Renal cortex interstitium (tissue), 15 donors: ENCODE measurements around the gene GUCY2C. TPM values are rescaled to one million over a fixed set of nuclear protein-coding genes. Genes with fewer than 3 reads are reported as not detected.
"Not testable (repeated sequence)": the region's sequence is repeated elsewhere in the genome, so short reads cannot be mapped to it uniquely, and the experiment has no call there.

Source experiments
- DNase-seq, 11 donors: peaks; one replicate each; pipeline ENCODE4 v3.0.0-alpha.2; 2013; ENCODE audit warnings: low read depth in 9 of 11, low spot score in 4 of 11; ENCODE audit errors: extremely low read depth in 1 of 11
- long read RNA-seq, 16 experiments: transcript quantifications; one replicate each; lab custom pipeline, GENCODE V29; 2026
- polyA plus RNA-seq, 3 donors: library from polyadenylated mRNA; unstranded; fragments of 120-200 nt; gene quantifications; one replicate each; pipeline ENCODE4 v1.2.1, GENCODE V29; 2013; ENCODE audit not compliant: insufficient read length in 3 of 3

The GUCY2C gene
- under 1 TPM; 0.47 to 0.86 (median 0.51) TPM for polyA plus RNA-seq
- long read RNA-seq, donor 1: 0 reads
- long read RNA-seq, donor 2: 0 reads
- long read RNA-seq, donor 3: 0 reads
- long read RNA-seq, donor 4: 0 reads
- long read RNA-seq, donor 5: 0 reads
- long read RNA-seq, donor 6: 0 reads
- long read RNA-seq, donor 7: 0 reads
- long read RNA-seq, donor 8: 0 reads
- long read RNA-seq, donor 9: 0 reads
- long read RNA-seq, donor 10: 0 reads
- long read RNA-seq, donor 11: 0 reads
- long read RNA-seq, donor 12: 0 reads
- long read RNA-seq, donor 13: 0 reads
- long read RNA-seq, donor 14: 0 reads
- long read RNA-seq, donor 15: 0 reads
- long read RNA-seq, donor 16: 0 reads

- DNase-seq: no peak
These were observed at the start of gene GUCY2C for GRCh38 chr12:14696265-14696741. GUCY2C (minus strand) TSS chr12:14696599; CDS start chr12:14696448, 151 bp downstream.

DNA sequence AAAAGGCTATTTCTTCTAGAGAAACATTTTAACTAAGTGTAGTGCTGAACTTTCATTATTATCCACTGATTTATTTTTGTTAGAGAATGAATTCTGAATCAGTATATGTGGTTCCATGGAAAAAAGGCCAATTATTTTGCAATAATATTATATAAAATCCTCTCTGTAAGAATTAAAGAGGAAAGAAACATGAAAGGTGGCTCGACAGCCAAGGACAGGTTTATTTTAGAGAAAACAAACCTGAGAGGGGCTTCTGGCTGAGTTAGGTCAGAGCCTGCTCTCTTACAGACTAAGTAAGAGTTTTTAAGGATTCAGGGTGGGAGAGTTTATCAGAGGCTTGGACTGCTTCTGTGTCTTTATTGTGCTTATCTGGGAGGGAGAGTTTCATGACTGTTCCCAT lies 46.7 kb upstream of the GUCY2C start:
- DNase-seq: no peak

- DNase-seq: no peak
These were observed 45.5 kb upstream of the GUCY2C start for GRCh38 chr12:14741942-14742341.

- DNase-seq: no peak
These were observed 44.8 kb upstream of the GUCY2C start for GRCh38 chr12:14741153-14741552.

DNA sequence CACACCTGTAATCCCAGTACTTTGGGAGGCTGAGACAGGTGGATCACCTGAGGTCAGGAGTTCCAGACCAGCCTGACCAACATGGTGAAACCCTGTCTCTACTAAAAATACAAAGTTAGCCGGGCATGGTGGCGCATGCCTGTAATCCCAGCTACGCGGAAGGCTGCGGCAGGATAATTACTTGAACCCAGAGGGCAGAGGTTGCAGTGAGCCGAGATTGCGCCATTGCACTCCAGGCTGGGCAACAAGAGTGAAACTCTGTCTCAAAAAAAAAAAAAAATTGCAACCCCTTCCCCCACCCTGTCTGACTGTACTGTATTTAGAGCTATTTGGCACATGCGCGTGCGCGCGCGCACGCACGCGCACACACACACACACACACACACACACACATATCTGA lies 40.0 kb upstream of the GUCY2C start:
- not testable (repeated sequence) for DNase-seq

- DNase-seq: no peak
These were observed 35.4 kb upstream of the GUCY2C start for GRCh38 chr12:14731821-14732220.

DNA sequence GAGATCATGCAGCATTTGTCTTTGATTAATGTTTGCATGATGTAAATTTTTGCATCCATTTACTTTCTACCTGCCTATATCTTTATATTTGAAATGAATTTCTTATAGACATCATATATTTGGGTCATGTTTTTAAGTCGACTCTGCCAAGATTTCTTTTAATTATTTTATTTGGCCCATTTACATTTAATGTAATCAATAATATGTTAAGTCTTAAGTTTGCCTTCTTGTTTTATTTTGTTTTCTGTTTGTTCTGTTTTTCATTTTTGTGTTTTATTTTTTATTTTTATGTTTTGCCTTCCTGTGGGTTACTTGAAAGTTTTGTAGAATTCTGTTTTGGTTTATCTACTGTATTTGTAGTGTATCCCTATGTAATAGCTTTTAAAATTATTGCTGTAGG lies 33.2 kb upstream of the GUCY2C start:
- no peak for DNase-seq

DNA sequence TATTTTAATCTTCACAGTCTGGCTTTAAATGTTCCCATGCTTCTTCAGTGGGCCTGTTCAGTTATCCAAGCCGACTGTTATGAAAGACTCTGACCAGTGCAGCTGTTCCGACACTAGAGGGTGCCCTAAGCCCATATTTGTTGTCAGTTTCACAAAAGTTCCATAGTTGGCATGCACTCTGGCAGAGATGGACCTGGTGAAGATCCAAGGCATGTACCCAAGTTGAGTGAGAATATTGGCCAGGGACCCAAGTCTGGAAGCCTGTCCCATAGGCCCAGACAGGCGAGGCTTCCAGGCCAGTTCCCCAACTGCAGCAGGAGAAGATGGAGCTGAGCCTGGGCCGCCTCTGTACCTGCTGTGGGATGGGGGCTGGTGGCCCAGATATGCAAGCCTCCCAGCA lies 27.4 kb upstream of the GUCY2C start:
- DNase-seq: no peak

DNA sequence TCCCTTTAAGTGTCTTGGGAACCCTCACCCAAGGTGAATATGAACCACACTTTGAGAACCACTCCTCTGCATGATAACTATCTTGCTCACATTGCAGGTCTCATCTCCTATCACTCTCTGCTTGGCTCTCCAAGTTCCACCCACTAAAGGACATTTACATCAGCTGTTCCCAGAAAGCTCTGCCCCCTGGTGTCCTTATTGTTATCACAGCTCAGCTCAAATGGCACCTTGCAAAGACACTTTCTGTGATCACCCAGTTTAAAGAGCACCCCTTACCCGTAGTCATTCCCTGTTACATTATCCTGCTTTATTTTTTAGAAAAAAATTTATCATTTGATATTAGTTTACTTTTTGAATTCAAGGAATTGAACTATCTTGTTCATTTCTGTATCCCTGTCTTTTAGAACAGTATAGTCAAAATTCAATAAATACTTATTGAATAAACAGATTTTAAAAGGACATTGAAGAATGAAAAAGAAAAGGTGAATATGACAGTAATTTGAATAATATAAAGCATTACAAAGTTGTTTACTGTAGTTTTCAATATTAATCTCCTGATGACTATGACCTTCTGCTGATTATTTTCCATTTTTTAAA lies 20.5 kb upstream of the GUCY2C start:
- DNase-seq: peak in 2 of 11 donors; percentile 22 to 25

DNA sequence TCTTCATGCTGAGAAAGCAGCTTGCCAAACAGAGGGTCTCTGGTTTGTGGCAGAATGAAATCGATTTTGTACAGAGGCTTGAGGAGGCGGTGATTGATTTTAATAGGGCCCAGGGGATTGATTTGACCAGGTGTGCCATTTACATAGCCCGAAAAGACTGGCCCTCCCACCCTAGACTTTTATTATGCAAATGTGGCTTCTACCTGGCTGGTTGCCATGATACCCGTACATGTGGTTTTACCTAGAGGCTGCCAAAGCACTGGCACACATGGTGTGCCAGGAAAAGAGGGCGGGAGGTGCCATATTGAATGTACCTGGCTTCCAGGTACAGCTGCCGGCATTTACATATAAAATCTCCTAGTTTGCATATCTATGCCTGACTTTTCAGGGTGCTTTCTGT lies 18.0 kb upstream of the GUCY2C start:
- no peak for DNase-seq

- peak in 1 of 11 donors; percentile 3 for DNase-seq
These were observed 14.4 kb upstream of the GUCY2C start for GRCh38 chr12:14710632-14711320.

DNA sequence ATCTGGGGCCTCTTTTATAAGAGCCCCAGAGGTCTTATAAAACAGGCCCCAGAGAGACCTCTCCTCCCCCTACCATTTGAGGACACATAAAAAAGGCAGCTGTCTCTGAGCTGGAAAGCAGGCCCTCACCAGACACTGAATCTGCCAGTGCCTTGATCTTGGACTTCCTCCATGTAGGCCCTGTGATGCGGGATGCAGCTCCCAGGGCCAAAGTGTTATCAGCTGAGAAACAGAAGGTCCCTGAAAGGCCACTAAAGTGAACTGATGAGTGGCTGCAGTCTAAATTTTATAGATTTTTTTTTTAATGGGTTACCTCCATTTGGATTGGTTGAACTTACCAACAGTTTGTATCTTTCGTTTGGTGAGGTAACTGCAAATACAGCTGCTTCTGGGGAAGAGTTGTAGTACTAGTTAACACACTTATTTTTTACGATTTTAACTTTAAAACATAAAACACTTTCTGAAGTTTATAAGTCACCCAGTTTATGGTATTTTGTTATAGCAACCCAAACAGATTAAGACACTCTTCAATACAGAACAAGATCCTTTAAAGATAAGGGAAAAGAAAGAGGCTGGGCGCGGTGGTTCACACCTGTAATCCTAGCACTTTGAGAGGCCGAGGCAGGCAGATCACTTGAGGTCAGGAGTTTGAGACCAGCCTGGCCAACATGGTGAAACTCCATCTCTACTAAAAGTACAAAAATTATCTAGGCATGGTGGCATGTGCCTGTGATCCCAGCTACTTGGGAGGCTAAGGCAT lies 5.6 kb upstream of the GUCY2C start:
- DNase-seq: no peak

DNA sequence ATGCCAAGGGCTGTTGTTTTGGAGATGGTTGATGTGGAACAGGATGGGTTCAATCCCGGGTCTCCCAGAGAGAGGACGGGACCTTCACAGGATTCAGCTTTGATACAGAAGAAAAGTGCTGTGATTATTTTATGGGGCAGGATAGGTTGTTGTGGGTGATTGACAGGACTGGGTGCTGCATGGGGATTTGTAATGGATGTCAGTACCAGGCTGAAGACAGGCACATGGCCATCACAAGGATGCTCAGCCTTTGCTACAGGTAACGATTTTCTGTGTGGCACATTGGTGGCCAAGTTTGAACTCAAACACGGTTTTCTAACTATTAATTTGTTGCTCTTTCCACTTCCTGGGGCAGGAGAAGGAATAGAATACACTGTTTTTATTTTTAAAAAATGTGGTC lies 4.5 kb upstream of the GUCY2C start:
- DNase-seq: no peak

DNA sequence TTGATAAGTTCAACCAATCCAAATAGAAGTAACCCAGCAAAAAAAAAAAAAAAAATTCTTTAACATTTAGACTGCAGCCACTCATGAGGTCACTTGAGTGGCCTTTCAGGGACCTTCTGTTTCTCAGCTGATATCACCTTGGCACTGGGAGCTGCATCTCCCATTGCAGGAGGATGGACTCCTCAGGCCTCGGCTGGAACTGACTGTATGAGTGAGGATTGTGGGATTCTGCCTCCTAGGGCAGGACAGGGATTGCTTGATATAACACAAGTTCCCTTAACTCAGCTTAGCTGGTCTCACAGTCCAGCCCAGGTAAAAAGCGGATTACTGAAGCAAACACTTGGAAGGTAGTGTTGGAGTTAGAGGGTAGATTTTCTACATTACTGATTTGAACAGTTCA lies 3.5 kb upstream of the GUCY2C start:
- DNase-seq: no peak

GRCh38 chr12:14698555-14698954 lies 2.2 kb upstream of the GUCY2C start:
- no peak for DNase-seq

DNA sequence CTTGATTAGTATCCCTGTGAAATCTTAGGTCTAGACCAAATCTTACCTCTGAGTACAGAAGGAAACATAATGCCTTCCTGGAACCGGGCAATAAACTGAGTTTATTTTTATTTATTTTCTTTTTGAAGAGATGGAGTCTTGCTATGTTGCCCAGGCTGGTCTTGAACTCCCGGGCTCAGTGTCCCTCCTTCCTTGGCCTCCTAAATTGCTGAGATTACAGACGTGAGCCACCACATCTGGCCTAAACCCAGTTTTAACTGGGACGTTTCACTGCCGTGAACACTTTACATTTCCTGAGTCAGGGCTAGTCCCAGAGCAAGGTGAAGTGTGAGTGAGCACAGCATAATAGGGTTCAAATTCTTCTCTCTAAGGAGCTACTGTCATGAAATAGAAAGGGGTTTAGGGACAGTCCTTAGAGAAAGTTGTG lies 671 bp downstream of the GUCY2C start:
- DNase-seq: no peak

DNA sequence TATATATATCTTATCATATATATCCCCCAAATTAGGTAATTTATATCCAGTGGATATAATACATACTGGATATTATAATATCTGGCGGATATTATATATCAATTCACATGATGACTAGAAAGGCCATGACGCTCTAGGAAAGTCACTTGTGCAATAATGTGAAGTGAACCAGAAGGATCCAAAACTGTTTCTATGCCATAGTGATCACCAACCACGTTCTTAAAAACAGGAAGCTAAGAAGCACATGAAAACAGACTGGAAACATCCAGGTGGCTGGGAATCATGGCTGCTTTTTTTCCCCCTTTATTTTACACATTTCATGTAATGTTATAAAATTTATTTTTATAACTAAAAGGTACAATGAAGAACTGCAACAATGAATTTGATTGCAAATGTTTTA lies 1.4 kb downstream of the GUCY2C start:
- no peak for DNase-seq

DNA sequence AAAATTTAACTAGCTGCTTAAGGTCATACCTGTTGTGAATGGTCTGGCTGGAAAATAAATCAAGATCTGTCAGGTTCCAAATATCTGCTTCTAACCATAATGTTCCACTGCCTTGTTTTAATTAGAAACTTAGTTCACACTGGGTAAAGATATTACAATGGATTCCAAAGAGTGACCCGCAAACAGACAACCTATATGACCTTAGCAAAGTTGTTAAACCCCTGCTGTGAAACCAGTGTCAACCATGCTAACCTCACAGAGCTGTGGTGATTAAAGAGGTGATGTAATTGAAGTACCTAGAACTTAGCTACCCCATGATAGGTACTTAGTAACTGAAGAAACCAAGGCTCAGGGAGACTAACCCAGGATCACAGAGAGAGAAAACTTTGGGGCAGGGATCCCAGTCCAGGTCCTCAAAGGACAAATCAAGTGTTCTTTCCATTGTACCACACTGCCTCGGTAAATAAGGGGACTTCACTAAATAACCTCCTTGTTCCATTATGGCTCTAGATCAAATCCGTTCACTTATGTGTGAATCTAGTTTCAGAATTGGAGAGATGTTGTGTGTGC lies 2.2 kb downstream of the GUCY2C start:
- no peak for DNase-seq

- DNase-seq: no peak
These were observed 3.3 kb downstream of the GUCY2C start for GRCh38 chr12:14693116-14693515.
